PC-3 (cell line): ENCODE data around the gene SERPINC1. TPM values are rescaled to one million over a fixed set of nuclear protein-coding genes. Genes with fewer than 3 reads are reported as not detected.

Source experiments
- ATAC-seq: fragments of 200-7000 bp; cut with Tn5 transposase; 2 replicates; pipeline ENCODE4 v1.9.1; 2020; ENCODE audit warnings: mild to moderate bottlenecking, moderate library complexity
- BruUV-seq: library from RNA; stranded (reverse); fragments of 400-500 nt; replicated peaks from 2 replicates; lab custom pipeline; 2021; lab: Mats Ljungman, UMichigan
- CTCF ChIA-PET: fragments of 300-600 bp; sonication (Branson Sonifier 250); formaldehyde crosslinking; loops from one replicate; lab custom pipeline; 2022; ENCODE audit warnings: antibody characterized with exemption; lab: Charles Lee
- POLR2A ChIA-PET: fragments of 300-600 bp; sonication (Branson Sonifier 250); formaldehyde crosslinking; loops from one replicate; lab custom pipeline; 2022; ENCODE audit warnings: antibody characterized with exemption; ENCODE audit not compliant: unreplicated experiment; lab: Charles Lee
- DNase-seq: peaks from one replicate; pipeline ENCODE4 v3.0.0-alpha.2; 2015
- H2AFZ ChIP-seq: fragments of 300-600 bp; sonication (generic); 2 replicates; pipeline ENCODE4 v1.6.0; 2016; ENCODE audit warnings: antibody characterized with exemption, low read length
- H3F3A ChIP-seq: fragments of 300-600 bp; sonication (generic); one replicate; pipeline ENCODE4 v1.6.0; 2017; ENCODE audit warnings: antibody characterized with exemption, low read length, control low read depth, mild to moderate bottlenecking; ENCODE audit not compliant: unreplicated experiment
- H3K27ac ChIP-seq: fragments of 300-600 bp; sonication (generic); 2 replicates; pipeline ENCODE4 v1.5.1; 2016; ENCODE audit warnings: mild to moderate bottlenecking, low read length
- H3K27me3 ChIP-seq: fragments of 300-600 bp; sonication (generic); 2 replicates; pipeline ENCODE4 v1.6.1; 2016; ENCODE audit warnings: low read length, mixed read lengths
- H3K36me3 ChIP-seq: fragments of 300-600 bp; sonication (generic); 2 replicates; pipeline ENCODE4 v1.6.1; 2016; ENCODE audit warnings: low read depth, mixed run types, low read length, mixed read lengths
- H3K4me1 ChIP-seq: fragments of 300-600 bp; sonication (generic); 2 replicates; pipeline ENCODE4 v1.5.1; 2016; ENCODE audit warnings: low read length; ENCODE audit not compliant: insufficient read depth
- H3K4me2 ChIP-seq: fragments of 300-600 bp; sonication (generic); 2 replicates; pipeline ENCODE4 v1.6.0; 2016; ENCODE audit warnings: low read length
- H3K4me3 ChIP-seq: fragments of 300-600 bp; sonication (generic); 2 replicates; pipeline ENCODE4 v1.5.1; 2016; ENCODE audit warnings: mild to moderate bottlenecking, low read length, mixed read lengths
- H3K79me2 ChIP-seq: fragments of 300-600 bp; sonication (generic); 2 replicates; pipeline ENCODE4 v1.6.1; 2017; ENCODE audit warnings: low read length, mixed read lengths
- H3K9ac ChIP-seq: fragments of 300-600 bp; sonication (generic); 2 replicates; pipeline ENCODE4 v1.6.0; 2016; ENCODE audit warnings: mild to moderate bottlenecking, low read length
- H3K9me2 ChIP-seq: fragments of 300-600 bp; sonication (generic); replicated peaks from 2 replicates; pipeline ENCODE4 v1.6.1; 2016; ENCODE audit warnings: mixed run types, low read length, mixed read lengths
- H3K9me3 ChIP-seq: fragments of 300-600 bp; sonication (generic); 2 replicates; pipeline ENCODE4 v1.6.1; 2016; ENCODE audit warnings: low read length, mixed read lengths
- H4K20me1 ChIP-seq: fragments of 300-600 bp; sonication (generic); 2 replicates; pipeline ENCODE4 v1.6.1; 2016; ENCODE audit warnings: low read length, mixed read lengths
- CTCF ChIP-seq: fragments of 300-600 bp; sonication (generic); conservative IDR thresholded peaks from 2 replicates; pipeline ENCODE4 v1.5.1; 2017; ENCODE audit warnings: antibody characterized with exemption, low read depth, mild to moderate bottlenecking, low read length
- EZH2 ChIP-seq: fragments of 300-600 bp; sonication (generic); IDR thresholded peaks from one replicate; pipeline ENCODE4 v1.6.1; 2017; ENCODE audit warnings: antibody characterized with exemption, mild to moderate bottlenecking, low read length; ENCODE audit not compliant: unreplicated experiment
- EZH2phosphoT487 ChIP-seq: fragments of 300-600 bp; sonication (generic); IDR thresholded peaks from 2 replicates; pipeline ENCODE4 v1.6.1; 2018; ENCODE audit warnings: mild to moderate bottlenecking, antibody characterized with exemption, low read length, borderline replicate concordance
- intact Hi-C: fragments of 100-400 bp; cut with micrococcal nuclease; formaldehyde crosslinking; loops from 2 replicates; pipeline ENCODE4 v1.9.0; 2023
- total RNA-seq: library from RNA; depleted of rRNA; stranded (reverse); fragments of >200 nt; gene quantifications from 2 replicates; pipeline ENCODE4 v1.2.3, GENCODE V29; 2014

SERPINC1 gene
- total RNA-seq, 1 experiment from 2014 or later = not detected

- intact Hi-C loops = no loop called here
- Histone ChIP-seq H4K20me1 (no peaks in the 10 kb centered on the region), H3K4me1 (no peaks in the 10 kb centered on the region), H3K9ac (no peak overlapping the region), H3K27me3 (no peaks in the 10 kb centered on the region), H3K4me2 (no peak overlapping the region), H3K9me3 (no peaks in the 10 kb centered on the region), H2AFZ (no peak overlapping the region), H3K9me2 (no peaks in the 10 kb centered on the region), H3K4me3 (no peak overlapping the region), H3K27ac (no peak overlapping the region), H3K79me2 (no peaks in the 10 kb centered on the region), H3F3A (no peaks in the 10 kb centered on the region), H3K36me3 (no peaks in the 10 kb centered on the region)
- ATAC-seq (no peak), DNase-seq (no peak)
- CTCF ChIA-PET = no interaction called here
- TF ChIP-seq EZH2phosphoT487 (no peak), EZH2 (no peak), CTCF (no peak)
- no TSS peak for BruUV-seq
- POLR2A ChIA-PET = no interaction called here
These were observed 460 bp downstream of the SERPINC1 start for GRCh38 chr1:173916667-173917066.

- Histone ChIP-seq H3K4me3 (no peak overlapping the region), H3K27me3 (no peaks in the 10 kb centered on the region), H3K27ac (no peak overlapping the region), H3K36me3 (no peaks in the 10 kb centered on the region), H3K79me2 (no peaks in the 10 kb centered on the region), H4K20me1 (no peaks in the 10 kb centered on the region), H3K4me1 (no peaks in the 10 kb centered on the region), H3K4me2 (no peak overlapping the region), H2AFZ (no peak overlapping the region), H3K9me2 (no peaks in the 10 kb centered on the region), H3K9me3 (no peaks in the 10 kb centered on the region), H3F3A (no peaks in the 10 kb centered on the region), H3K9ac (no peak overlapping the region)
- no peak for DNase-seq
- ATAC-seq = no peak
- BruUV-seq = no TSS peak
- CTCF ChIA-PET = interaction anchor here (0.6 kb wide), 1 partner anchor 136 kb away, joined by 5 read pairs; no protein-coding TSS in a partner anchor
- TF ChIP-seq EZH2 (no peak), EZH2phosphoT487 (no peak), CTCF (no peak)
- POLR2A ChIA-PET = no interaction called here
- intact Hi-C loops = no loop called here
These were observed 1.5 kb downstream of the SERPINC1 start for GRCh38 chr1:173915596-173915995.

- Histone ChIP-seq H3K36me3 (no peaks in the 10 kb centered on the region), H3K9me2 (no peaks in the 10 kb centered on the region), H3K9ac (no peak overlapping the region), H2AFZ (no peak overlapping the region), H3K79me2 (no peaks in the 10 kb centered on the region), H3K4me2 (no peak overlapping the region), H3F3A (no peaks in the 10 kb centered on the region), H3K9me3 (no peaks in the 10 kb centered on the region), H4K20me1 (no peaks in the 10 kb centered on the region), H3K4me1 (no peaks in the 10 kb centered on the region), H3K27me3 (no peaks in the 10 kb centered on the region), H3K27ac (no peak overlapping the region), H3K4me3 (no peak overlapping the region)
- intact Hi-C loops = no loop called here
- ChIA-PET POLR2A (no interaction called here), CTCF (no interaction called here)
- ATAC-seq (peak; percentile 42; the same call in 1 of the 2 replicates), DNase-seq (peak; percentile 53)
- BruUV-seq = no TSS peak
- TF ChIP-seq CTCF = peak; percentile 77
- no peak for TF ChIP-seq EZH2phosphoT487
- no peak for TF ChIP-seq EZH2
These were observed 2.7 kb downstream of the SERPINC1 start for GRCh38 chr1:173914366-173914871.
